K562 (cell line): ENCODE results near the gene COLEC12.

ENCODE experiments used
- BCL6 ChIP-seq: fragments of 250-450 bp; sonication (Bioruptor Pico); IDR thresholded peaks from 2 replicates; pipeline ENCODE4 v1.4.0; 2020
- CCAR2 ChIP-seq: fragments of 200-400 bp; formaldehyde crosslinking; IDR thresholded peaks from 2 replicates; pipeline ENCODE4 v1.6.1; 2017; ENCODE audit warnings: mild to moderate bottlenecking, low read depth, low read length
- GATA2 ChIP-seq: sonication (generic); formaldehyde crosslinking; IDR thresholded peaks from 2 replicates; pipeline ENCODE4 v1.4.0; 2020; ENCODE audit warnings: mild to moderate bottlenecking, missing genetic modification reagents
- HNRNPK ChIP-seq: fragments of 200-400 bp; formaldehyde crosslinking; IDR thresholded peaks from one replicate; pipeline ENCODE4 v1.6.1; 2018; ENCODE audit warnings: mild to moderate bottlenecking, low read depth, low read length; ENCODE audit not compliant: poor library complexity, severe bottlenecking
- LEF1 ChIP-seq: fragments of 450-650 bp; IDR thresholded peaks from 2 replicates; pipeline ENCODE4 v1.6.1; 2016; ENCODE audit warnings: mild to moderate bottlenecking
- MYC ChIP-seq, 2 experiments: fragments of 250-450 bp in 1 of 2; sonication (Bioruptor Pico) in 1 of 2; IDR thresholded peaks; 2 replicates each; pipeline versions ENCODE4 v1.5.1 to v1.6.1; 2012 to 2021; ENCODE audit warnings: low read depth in 2 of 2, borderline replicate concordance in 1 of 2, improper control_type of control experiment in 1 of 2, low read length in 1 of 2, mild to moderate bottlenecking in 1 of 2, moderate library complexity in 1 of 2
- NCOA2 ChIP-seq, 2 experiments: fragments of 450-650 bp; IDR thresholded peaks; 2 replicates each; pipeline ENCODE4 v1.6.1; 2018; ENCODE audit warnings: mild to moderate bottlenecking in 2 of 2, moderate library complexity in 1 of 2; ENCODE audit not compliant: partially characterized antibody in 2 of 2
- NEUROD1 ChIP-seq: fragments of 150-350 bp; IDR thresholded peaks from 2 replicates; pipeline ENCODE4 v1.6.1; 2014; ENCODE audit warnings: borderline replicate concordance, low read length, low read depth; ENCODE audit not compliant: partially characterized antibody
- ZBTB17 ChIP-seq: fragments of 450-650 bp; formaldehyde crosslinking; IDR thresholded peaks from 2 replicates; pipeline ENCODE4 v1.4.0; 2020; ENCODE audit warnings: mild to moderate bottlenecking
- TF ChIP-seq, protein P1 (sequence below): fragments of 250-450 bp; sonication (Bioruptor Pico); IDR thresholded peaks from 2 replicates; pipeline ENCODE4 v1.4.0; 2020; ENCODE audit warnings: mild to moderate bottlenecking, moderate library complexity
- TF ChIP-seq, protein P2 (sequence below): sonication (generic); formaldehyde crosslinking; IDR thresholded peaks from 2 replicates; pipeline ENCODE4 v1.8.1; 2023; ENCODE audit warnings: mild to moderate bottlenecking, missing genetic modification reagents
- TF ChIP-seq, protein P3 (sequence below): sonication (generic); formaldehyde crosslinking; IDR thresholded peaks from 2 replicates; pipeline ENCODE4 v1.8.1; 2023; ENCODE audit warnings: mild to moderate bottlenecking, missing genetic modification reagents
- TF ChIP-seq, protein P4 (sequence below), 3 experiments: IDR thresholded peaks in 2 of 3; conservative IDR thresholded peaks in 1 of 3; 2 replicates each; pipeline ENCODE4 v1.5.1; 2011 to 2012; ENCODE audit warnings: low read length in 3 of 3, mild to moderate bottlenecking in 3 of 3, control low read depth in 2 of 3, improper control_type of control experiment in 1 of 3, inconsistent platforms in 1 of 3, low read depth in 1 of 3, mixed read lengths in 1 of 3, moderate library complexity in 1 of 3; ENCODE audit not compliant: insufficient read depth in 2 of 3

DNA sequence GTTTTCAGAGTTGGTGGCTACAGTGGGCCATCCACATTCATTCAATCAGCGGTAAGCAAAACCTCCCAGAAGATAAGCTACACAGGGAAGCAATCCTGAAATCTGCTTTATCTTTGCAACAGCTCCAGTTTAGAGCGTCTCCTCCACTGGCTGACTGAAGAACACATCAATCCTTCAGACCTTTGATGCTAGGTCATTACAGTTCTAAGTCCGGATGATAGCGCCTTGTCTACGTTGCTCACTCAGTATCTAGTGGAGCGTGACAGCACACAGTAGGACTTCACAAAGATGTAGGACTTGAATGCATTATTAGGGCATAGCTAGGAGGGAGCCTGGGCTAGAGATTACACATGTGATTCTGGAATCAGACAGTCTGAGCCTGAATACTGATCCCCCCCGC, 5.0 kb downstream of the COLEC12 start:
- TF ChIP-seq, protein P1, sequence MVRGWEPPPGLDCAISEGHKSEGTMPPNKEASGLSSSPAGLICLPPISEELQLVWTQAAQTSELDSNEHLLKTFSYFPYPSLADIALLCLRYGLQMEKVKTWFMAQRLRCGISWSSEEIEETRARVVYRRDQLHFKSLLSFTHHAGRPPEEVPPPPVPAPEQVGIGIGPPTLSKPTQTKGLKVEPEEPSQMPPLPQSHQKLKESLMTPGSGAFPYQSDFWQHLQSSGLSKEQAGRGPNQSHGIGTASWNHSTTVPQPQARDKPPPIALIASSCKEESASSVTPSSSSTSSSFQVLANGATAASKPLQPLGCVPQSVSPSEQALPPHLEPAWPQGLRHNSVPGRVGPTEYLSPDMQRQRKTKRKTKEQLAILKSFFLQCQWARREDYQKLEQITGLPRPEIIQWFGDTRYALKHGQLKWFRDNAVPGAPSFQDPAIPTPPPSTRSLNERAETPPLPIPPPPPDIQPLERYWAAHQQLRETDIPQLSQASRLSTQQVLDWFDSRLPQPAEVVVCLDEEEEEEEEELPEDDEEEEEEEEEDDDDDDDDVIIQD: no peak
- TF ChIP-seq MYC (IDR thresholded peaks at IDR 0.05; ENCODE audit: low read depth, low read length): no peak
- TF ChIP-seq MYC (CRISPR knock-in tag; IDR thresholded peaks at IDR 0.05; ENCODE audit: borderline replicate concordance, low read depth): no peak
- TF ChIP-seq BCL6 (CRISPR knock-in tag): no peak
- TF ChIP-seq, protein P2, sequence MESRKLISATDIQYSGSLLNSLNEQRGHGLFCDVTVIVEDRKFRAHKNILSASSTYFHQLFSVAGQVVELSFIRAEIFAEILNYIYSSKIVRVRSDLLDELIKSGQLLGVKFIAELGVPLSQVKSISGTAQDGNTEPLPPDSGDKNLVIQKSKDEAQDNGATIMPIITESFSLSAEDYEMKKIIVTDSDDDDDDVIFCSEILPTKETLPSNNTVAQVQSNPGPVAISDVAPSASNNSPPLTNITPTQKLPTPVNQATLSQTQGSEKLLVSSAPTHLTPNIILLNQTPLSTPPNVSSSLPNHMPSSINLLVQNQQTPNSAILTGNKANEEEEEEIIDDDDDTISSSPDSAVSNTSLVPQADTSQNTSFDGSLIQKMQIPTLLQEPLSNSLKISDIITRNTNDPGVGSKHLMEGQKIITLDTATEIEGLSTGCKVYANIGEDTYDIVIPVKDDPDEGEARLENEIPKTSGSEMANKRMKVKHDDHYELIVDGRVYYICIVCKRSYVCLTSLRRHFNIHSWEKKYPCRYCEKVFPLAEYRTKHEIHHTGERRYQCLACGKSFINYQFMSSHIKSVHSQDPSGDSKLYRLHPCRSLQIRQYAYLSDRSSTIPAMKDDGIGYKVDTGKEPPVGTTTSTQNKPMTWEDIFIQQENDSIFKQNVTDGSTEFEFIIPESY: no peak
- TF ChIP-seq ZBTB17 (CRISPR knock-in tag): no peak
- no peak for TF ChIP-seq CCAR2
- TF ChIP-seq, protein P3, sequence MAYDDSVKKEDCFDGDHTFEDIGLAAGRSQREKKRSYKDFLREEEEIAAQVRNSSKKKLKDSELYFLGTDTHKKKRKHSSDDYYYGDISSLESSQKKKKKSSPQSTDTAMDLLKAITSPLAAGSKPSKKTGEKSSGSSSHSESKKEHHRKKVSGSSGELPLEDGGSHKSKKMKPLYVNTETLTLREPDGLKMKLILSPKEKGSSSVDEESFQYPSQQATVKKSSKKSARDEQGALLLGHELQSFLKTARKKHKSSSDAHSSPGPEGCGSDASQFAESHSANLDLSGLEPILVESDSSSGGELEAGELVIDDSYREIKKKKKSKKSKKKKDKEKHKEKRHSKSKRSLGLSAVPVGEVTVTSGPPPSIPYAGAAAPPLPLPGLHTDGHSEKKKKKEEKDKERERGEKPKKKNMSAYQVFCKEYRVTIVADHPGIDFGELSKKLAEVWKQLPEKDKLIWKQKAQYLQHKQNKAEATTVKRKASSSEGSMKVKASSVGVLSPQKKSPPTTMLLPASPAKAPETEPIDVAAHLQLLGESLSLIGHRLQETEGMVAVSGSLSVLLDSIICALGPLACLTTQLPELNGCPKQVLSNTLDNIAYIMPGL (CRISPR knock-in tag): no peak
- TF ChIP-seq, protein P4, sequence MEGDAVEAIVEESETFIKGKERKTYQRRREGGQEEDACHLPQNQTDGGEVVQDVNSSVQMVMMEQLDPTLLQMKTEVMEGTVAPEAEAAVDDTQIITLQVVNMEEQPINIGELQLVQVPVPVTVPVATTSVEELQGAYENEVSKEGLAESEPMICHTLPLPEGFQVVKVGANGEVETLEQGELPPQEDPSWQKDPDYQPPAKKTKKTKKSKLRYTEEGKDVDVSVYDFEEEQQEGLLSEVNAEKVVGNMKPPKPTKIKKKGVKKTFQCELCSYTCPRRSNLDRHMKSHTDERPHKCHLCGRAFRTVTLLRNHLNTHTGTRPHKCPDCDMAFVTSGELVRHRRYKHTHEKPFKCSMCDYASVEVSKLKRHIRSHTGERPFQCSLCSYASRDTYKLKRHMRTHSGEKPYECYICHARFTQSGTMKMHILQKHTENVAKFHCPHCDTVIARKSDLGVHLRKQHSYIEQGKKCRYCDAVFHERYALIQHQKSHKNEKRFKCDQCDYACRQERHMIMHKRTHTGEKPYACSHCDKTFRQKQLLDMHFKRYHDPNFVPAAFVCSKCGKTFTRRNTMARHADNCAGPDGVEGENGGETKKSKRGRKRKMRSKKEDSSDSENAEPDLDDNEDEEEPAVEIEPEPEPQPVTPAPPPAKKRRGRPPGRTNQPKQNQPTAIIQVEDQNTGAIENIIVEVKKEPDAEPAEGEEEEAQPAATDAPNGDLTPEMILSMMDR (IDR thresholded peaks at IDR 0.05 in 2 of 3, conservative IDR thresholded peaks at IDR 0.05 in 1 of 3; ENCODE audit: insufficient read depth in 2 of 3, low read depth in 1 of 3, low read length in 3 of 3): no peak
- TF ChIP-seq NCOA2 (IDR thresholded peaks at IDR 0.05; ENCODE audit: partially characterized antibody in 2 of 2): no peak
- TF ChIP-seq NEUROD1: no peak
- TF ChIP-seq LEF1: no peak
- no peak for TF ChIP-seq HNRNPK
- no peak for TF ChIP-seq GATA2 (CRISPR knock-in tag)
